ENCODE data around the gene LGMN. TPM values are rescaled to one million over a fixed set of nuclear protein-coding genes. Genes with fewer than 3 reads are reported as not detected.

The LGMN gene
- total and polyA plus RNA-seq, 2 of the 13 experiments (the other 11 are each of a cell fraction or from before 2014, with no cell fraction given), result 28.9 to 76.4 TPM

- TF ChIP-seq ZNF619 (CRISPR knock-in tag; IDR thresholded peaks at IDR 0.05), result no peak
- TF ChIP-seq SETDB1 (CRISPR knock-in tag; IDR thresholded peaks at IDR 0.05; ENCODE audit: borderline replicate concordance), result no peak
- TF ChIP-seq ZBTB8A (CRISPR knock-in tag; IDR thresholded peaks at IDR 0.05; ENCODE audit: borderline replicate concordance, low read depth), result no peak
- no peak for TF ChIP-seq SRF (IDR thresholded peaks at IDR 0.05; ENCODE audit: low read depth, low read length)
- TF ChIP-seq POLR2AphosphoS2 (IDR thresholded peaks at IDR 0.05; ENCODE audit: low read depth, low read length), result no peak
- no peak for TF ChIP-seq BATF2 (CRISPR knock-in tag; IDR thresholded peaks at IDR 0.05)
- no peak for TF ChIP-seq ZNF232 (CRISPR knock-in tag; IDR thresholded peaks at IDR 0.05; ENCODE audit: borderline replicate concordance)
- TF ChIP-seq PCBP1 (IDR thresholded peaks at IDR 0.05; ENCODE audit: borderline replicate concordance, low read depth, low read length), result no peak
- TF ChIP-seq, protein P1, sequence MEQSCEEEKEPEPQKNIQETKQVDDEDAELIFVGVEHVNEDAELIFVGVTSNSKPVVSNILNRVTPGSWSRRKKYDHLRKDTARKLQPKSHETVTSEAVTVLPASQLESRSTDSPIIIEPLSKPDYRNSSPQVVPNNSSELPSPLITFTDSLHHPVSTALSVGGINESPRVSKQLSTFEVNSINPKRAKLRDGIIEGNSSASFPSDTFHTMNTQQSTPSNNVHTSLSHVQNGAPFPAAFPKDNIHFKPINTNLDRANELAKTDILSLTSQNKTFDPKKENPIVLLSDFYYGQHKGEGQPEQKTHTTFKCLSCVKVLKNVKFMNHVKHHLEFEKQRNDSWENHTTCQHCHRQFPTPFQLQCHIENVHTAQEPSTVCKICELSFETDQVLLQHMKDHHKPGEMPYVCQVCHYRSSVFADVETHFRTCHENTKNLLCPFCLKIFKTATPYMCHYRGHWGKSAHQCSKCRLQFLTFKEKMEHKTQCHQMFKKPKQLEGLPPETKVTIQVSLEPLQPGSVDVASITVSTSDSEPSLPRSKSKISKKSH (CRISPR knock-in tag; IDR thresholded peaks at IDR 0.05; ENCODE audit: borderline replicate concordance), result peak; percentile 89; the same call in 1 of the 2 replicates
- TF ChIP-seq ZNF576 (CRISPR knock-in tag; IDR thresholded peaks at IDR 0.05), result no peak
- TF ChIP-seq EEA1 (CRISPR knock-in tag; IDR thresholded peaks at IDR 0.05; ENCODE audit: borderline replicate concordance), result peak; percentile 92; the same call in 1 of the 2 replicates
- TF ChIP-seq HNF4G (IDR thresholded peaks at IDR 0.05; ENCODE audit: borderline replicate concordance, low read depth, low read length), result no peak
- TF ChIP-seq HNF4G (CRISPR knock-in tag; IDR thresholded peaks at IDR 0.05; ENCODE audit: borderline replicate concordance, low read depth), result no peak
- TF ChIP-seq ZNF296 (CRISPR knock-in tag; conservative IDR thresholded peaks at IDR 0.05), result no peak
- peak; percentile 44 for TF ChIP-seq ZNF781 (CRISPR knock-in tag; IDR thresholded peaks at IDR 0.05; ENCODE audit: borderline replicate concordance, not compliant biosample characterization)
- no peak for TF ChIP-seq BRD4 (CRISPR knock-in tag; IDR thresholded peaks at IDR 0.05)
- TF ChIP-seq TFDP2 (CRISPR knock-in tag; IDR thresholded peaks at IDR 0.05), result peak; percentile 76
- TF ChIP-seq, protein P2, sequence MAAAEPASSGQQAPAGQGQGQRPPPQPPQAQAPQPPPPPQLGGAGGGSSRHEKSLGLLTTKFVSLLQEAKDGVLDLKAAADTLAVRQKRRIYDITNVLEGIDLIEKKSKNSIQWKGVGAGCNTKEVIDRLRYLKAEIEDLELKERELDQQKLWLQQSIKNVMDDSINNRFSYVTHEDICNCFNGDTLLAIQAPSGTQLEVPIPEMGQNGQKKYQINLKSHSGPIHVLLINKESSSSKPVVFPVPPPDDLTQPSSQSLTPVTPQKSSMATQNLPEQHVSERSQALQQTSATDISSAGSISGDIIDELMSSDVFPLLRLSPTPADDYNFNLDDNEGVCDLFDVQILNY (CRISPR knock-in tag; conservative IDR thresholded peaks at IDR 0.05), result peak; percentile 71
- TF ChIP-seq TEF (CRISPR knock-in tag; IDR thresholded peaks at IDR 0.05), result no peak
- TF ChIP-seq ZNF709 (CRISPR knock-in tag; IDR thresholded peaks at IDR 0.05), result peak; percentile 91
- no peak for TF ChIP-seq CREB3 (CRISPR knock-in tag; IDR thresholded peaks at IDR 0.05)
- peak in 1 of 2 experiments; percentile 45; a peak in 1 of 4 replicates for TF ChIP-seq KLF16 (CRISPR knock-in tag; IDR thresholded peaks at IDR 0.05)
- TF ChIP-seq ZNF234 (CRISPR knock-in tag; conservative IDR thresholded peaks at IDR 0.05), result no peak
Measured at GRCh38 chr14:92748259-92749016, at the start of gene LGMN (continued).
